Stimulated activated CD4-positive, alpha-beta T cell treated with anti-CD3 and anti-CD28 coated beads, Interleukin-1b, Interleukin-23, amount 100 ng/mL, for 1 hour (primary cell): ENCODE data around the gene CRYL1.

Source experiments
- DNase-seq, 2 donors: peaks; one replicate each; pipeline ENCODE4 v3.0.0-alpha.2; 2020; ENCODE audit warnings: low read depth in 2 of 2

CRYL1 gene

DNA sequence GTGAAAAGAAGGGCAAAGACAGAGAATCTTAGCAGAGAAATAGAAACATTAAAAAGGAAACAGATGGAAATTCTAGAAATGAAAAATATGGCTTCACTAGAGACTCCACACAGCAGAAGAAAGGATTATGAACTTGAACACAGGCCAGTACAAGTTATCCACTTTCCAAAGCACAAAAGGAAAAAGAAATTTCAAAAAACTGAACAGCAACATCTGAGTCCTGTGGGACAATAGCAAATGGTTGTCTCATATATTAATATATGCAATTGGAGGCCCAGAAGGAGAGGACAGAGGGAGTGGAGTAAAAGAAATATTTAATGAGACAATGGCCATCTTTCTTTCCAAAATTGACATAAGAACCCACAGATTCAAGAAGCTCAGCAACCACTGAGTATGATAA lies 151.8 kb downstream of the CRYL1 start:
- DNase-seq, result no peak

DNA sequence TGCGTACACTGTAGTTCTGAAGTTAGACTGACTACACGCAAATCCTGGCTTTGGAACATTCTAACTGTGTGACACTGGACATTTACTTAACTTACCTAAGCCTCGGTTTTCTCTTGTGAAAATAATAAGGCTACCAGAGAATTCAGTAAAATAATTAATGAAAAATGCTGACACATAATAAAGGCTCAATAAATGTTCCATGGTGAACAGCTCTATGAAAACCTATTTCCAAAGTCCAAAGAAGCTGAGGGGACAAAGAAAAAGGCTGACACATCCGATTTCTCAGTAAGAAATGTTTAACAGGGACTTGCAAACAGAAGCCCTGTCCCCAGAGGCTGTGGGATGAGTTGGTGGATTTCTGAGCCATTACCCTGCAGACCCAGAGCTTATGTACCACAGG lies 153.8 kb downstream of the CRYL1 start:
- DNase-seq, result no peak

DNA sequence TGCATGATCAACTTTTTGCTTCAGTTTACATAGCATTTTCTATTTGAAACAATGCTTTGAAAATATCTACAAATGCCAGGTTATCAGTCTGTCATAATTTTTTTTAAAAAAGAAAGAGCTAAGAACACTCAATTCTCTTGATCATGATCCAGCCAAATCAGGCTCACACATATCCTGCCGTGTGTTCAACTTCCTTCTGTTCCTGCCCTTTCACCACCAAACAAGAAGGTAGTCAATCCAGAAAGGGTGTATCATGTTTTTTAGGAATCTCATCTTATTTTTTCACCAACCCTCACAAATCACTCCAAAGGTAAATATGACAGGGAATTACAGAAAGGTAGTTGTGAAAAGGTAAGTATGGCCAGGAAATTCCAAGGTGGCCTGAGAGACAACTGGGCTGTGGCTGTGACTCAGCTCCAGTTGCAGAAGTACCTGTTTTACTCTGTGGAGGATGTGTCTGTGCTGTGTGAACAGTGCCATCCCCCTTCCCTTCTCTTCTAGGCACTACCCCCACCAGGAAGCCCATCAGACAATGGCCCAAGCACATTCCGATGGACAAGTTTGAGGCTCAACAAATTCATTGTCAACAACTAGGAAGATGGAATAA lies 154.7 kb downstream of the CRYL1 start:
- no peak for DNase-seq

DNA sequence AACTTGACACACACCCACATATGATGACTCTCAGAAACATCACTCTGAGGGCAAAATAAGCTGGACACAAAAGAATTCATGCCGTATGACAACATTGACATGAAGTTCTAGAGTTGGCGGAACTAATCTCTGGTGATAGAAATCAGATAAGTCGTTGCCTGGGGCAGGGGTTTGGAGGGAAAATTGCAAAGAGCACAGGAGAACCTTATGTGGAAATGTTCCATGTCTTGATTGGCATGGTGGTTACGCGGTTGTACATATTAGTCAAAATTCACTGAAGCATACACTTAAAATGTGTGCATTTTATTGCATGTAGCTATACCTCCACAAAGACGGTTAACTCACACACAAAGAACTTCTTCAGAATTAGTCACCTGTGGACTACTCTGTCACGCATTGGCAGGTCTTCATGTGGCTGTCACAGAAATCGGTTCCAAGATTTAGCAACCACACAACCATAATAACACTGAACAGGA lies 155.7 kb downstream of the CRYL1 start:
- no peak for DNase-seq

DNA sequence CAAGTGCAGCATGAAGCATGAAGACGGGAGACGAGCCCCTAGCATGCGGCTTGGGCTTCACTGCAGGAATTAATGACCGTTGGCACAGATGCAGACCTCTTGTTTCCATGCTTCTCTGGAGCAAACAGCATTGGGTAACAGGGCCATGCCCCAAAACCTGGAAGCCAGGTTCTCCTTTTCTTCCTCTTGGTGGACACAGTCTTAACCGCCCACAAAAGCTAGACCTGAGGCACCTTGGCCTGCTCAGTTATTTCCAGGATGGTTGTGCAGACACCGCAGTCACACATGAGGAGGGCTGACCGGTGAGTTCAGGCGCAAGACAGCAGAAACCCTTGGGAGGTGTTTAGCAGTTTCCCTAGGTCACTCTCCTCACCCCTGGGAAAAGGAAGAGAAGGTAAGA lies 159.6 kb downstream of the CRYL1 start:
- no peak for DNase-seq

DNA sequence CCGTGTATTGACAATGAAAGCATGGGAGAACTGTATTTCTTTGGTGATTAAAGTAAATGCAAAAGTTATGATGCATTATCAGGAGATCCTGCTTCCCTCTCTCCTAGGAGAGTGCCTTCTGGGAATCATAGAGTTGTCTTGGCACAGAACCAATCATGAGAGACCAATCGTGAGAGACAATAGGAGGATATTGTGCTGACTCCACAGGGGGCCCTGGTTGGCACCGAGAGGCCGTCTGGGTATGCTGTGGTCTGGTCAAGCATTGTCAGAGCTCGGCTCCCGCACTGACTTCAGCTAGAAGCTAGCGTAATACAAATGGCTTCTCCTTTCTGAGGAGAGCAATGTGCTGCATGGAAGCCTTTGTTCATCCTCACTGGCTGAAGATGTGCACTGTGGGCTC lies 162.1 kb downstream of the CRYL1 start:
- no peak for DNase-seq

DNA sequence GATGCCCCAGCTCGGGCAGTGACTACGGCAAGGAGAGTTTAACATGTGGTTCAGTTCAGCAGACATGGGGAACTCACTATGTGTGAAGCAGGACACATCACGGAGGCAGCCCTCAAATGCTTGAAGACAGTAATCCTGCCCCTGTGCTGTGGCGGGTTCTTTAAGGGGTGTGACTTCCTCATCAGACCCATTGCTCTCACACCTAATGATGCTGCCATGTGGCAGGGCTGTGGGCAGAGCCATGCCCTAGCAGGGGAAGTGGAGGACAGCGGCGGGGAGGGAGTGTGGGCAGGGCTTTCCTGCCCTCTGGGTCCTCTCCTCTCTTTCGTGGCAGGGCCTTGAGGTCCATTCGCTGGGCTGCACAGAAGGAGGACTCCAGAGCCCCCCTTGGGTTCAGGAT lies 162.5 kb downstream of the CRYL1 start:
- no peak for DNase-seq

DNA sequence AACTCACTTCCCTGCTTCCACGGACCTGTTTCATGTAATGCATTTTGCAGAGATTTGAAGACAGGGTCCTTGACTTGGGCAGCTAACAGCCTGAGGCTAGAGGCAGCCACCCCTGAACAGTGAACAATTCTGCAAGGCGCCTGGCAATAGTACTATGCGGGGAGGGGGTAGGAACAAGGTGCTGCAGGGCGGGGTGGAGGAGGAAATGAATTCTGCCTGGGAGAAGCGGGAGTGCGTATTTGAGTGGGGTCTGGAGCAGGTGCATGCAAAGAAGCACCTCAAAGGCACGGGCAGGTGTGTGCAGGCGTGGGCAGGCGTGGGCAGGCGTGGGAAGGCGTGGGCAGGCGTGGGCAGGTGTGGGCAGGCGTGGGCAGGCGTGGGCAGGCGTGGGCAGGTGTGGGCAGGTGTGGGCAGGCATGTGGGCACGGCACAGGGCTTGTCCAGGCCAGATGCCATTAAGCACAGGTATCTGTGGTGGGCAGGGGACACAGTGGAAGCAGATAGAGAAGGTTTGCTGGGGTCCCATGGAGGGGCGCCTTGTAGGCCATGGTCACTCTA lies 163.1 kb downstream of the CRYL1 start:
- no peak for DNase-seq

DNA sequence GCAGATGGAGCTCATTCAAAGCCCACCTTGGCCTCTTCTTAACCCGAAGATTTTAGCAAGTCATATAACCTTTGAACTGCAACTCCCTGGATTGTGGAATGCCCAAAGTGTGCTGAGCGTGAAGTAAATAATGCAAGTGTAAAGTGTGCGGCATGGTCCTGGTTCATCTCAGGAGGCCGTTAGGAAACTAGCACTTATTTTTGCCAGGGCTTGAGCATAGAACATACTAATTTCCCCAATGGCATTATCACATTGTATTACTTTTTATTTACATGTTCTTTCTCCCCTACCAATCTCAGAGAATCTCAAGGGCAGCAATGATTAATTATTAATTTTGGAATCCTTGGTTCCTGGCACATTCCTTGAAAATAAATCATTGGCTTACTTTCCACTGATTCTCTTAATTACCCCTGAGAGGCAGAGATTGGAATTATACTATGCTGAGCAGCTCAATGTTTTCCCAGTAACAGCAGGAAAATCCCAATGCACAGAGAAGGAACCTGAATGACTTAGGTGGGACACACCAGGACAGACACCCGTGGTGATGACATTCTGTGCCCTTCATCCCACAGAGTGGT lies 164.7 kb downstream of the CRYL1 start:
- DNase-seq, result no peak

DNA sequence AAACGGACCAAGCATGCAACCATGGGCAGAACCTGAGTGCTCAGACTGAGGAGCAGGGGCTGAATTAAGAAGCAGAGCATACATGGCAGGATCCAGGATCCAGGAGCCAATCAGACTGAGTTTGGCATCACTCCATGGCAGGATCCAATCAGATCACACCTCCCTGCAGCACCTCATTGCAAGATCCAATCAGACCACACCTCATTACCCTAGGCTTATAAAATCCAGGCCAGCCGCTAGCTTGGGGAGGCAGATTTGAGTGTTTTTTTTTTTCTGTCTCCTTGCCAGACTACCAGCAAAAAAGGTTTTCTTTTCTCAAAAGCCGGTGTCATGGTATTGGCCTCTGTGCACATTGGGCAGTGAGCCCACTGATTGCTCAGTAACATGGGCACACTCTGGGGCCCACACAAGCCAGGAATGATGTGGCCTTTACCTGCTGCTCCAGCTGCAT lies 165.6 kb downstream of the CRYL1 start:
- no peak for DNase-seq

DNA sequence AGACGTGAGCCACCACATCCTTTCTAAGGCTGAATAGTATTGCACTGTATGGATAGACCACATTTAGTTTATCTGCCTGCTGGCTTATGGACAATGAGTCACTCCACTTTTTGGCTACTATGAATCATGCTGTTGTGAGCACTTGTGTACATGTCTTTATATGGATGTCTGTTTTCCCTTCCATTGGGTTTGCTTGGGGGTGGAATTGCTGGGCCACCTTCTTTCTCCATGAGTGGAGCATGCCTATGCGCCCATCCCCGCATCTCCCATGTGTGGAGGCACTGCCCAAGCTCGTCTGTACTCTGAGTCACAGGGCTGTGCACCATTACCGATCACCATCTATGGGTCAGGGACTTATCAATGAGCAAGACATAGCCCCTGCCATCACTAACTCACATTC lies 166.3 kb downstream of the CRYL1 start:
- no peak for DNase-seq

DNA sequence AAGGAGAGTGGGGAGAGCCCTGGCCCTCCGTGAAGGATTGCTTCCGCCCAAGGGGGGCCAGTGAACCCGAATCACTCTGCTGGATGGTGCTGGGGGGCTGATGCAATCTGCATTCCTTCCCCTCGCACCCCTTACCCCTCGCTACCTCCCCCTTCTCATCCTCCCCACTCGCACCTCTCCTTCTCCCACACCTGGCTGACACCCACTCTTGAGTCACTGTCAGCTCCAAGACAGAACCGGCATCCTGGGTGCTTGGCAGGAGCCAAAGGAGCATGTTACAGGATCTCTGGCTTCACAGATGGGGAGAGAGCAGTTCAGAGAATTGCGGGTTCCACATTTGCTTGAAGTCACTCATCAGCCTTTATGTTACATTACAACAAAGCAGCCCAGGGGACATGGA lies 167.6 kb downstream of the CRYL1 start:
- DNase-seq, result no peak

DNA sequence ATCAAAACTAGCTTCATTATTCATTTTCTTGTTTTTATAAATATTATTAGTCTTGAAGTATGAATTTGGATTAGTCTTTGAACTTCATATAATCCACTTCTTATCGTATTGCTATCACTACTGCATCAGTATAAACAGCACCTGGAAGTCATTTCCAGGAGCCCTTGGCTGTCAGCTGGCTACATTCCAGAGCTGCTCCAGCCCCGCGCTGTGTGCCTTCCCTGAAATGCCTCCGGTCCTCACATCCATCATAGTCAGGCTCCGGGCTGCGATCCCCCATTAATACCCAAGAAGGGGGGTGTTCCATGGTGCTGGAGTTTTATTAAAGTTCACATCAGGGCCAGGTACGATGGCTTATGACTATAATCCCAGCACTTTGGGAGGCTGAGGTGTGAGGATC lies 169.2 kb downstream of the CRYL1 start:
- no peak for DNase-seq

DNA sequence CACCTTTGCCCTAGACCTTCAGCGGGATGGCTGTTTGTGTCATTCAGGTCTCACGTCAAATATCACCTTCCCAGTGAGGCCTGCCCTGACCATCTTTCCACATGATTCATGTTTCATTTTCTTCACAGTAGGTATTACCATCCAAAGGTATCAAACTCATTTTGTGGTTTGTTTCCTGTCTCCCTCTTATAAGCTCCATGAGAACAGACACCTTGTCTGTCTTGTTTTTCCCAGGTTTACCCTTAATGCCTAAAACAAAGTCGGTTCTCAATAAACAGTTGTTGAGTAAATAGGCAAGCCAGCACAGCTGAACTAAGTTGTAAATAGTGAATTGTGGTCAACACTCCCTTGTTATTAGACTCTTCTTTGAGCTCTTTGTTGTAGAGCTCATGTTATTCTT lies 170.9 kb downstream of the CRYL1 start:
- no peak for DNase-seq

DNA sequence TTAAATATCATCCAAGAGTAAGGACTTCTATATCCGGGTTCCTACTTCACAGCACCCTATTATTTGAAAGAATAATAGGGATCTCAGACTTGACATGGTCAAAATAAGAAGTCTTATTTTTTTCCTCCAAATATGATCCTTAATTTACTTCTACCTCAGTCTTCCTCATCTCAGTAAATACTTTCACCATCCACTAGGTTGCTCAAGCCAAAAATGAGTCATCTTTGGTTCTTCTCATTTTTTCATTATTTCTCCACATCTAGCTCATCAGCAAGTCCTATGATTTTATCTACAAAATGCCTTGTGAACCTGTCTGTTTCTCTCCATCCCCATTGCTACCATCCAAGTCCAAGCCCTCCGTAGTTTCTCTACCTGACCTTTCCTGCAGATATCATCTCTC lies 171.7 kb downstream of the CRYL1 start:
- DNase-seq, result no peak
